ENCODE measurements around the gene TFAP2E. TPM values are rescaled to one million over a fixed set of nuclear protein-coding genes. Genes with fewer than 3 reads are reported as not detected.
A peak's percentile ranks its signal among the peaks of the same experiment; 100 is the strongest.

Gene TFAP2E
- total RNA-seq, 1 donor, result 0.18 TPM

DNA sequence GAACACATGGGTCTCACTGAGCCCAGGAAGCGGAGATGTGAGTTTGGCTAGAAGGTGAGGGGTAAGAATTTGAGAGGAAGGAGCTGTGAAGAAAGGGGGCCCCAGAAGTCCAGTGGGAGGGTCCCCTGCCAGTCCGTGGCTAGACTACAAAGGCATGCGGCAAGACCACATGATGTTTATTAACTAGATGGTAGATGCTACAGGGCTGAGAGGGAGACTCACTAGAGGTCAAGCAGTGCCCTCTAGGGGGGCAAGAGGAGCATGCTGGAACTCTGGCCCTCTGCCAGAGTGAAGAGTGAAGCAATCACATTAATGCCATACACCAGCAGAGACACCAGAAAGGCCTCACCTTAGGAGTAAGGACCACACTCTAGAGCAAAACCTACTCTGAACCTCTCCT is 28.1 kb upstream of the TFAP2E start:
- H3K4me3 ChIP-seq (ENCODE audit: low read depth, low read length), result no peak overlapping the region
- no peak for TF ChIP-seq CTCF (IDR thresholded peaks at IDR 0.05; ENCODE audit: insufficient read depth, low read length)
- DNase-seq (ENCODE audit: low read depth), result peak; percentile 47

DNA sequence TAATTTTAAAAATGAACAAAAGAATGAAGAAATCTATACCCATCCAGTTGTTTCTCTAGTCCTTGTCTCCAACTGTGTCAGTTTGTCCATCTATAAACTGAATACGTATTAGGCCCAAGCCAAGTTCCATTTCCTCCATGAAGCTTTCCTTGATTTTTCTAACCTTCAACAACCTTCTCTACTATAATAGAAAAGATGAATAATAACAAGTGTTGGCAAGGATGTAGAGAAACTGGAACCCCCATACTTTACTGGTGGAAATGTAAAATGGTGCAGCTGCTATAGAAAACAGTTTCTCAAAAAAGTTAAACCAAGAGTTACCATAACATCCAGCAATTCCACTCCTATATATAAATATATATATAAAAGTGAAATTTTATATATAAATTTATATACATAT is 26.5 kb upstream of the TFAP2E start:
- no peak overlapping the region for H3K4me3 ChIP-seq (ENCODE audit: low read depth, low read length)
- no peak for DNase-seq (ENCODE audit: low read depth)
- TF ChIP-seq CTCF (IDR thresholded peaks at IDR 0.05; ENCODE audit: insufficient read depth, low read length), result no peak

DNA sequence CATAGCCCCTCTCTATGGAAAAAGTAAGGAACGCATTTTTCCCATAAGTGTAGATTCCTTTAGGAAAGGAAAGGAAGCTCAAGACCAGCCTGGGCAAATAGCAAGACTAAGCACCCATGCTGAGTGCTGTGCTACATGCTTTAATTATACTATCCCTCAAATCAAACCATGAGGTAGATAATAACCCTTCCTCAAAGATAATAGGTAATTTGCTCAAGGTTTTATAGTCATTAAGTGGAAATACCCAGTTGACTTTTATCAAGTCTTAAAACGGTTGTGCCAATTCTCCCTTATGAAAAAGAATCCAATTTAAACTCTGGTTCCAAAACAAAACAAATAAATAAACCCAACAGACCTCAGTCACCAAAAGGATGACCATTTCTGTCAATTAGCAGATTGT is 19.3 kb upstream of the TFAP2E start:
- no peak for TF ChIP-seq CTCF (IDR thresholded peaks at IDR 0.05; ENCODE audit: insufficient read depth, low read length)
- DNase-seq (ENCODE audit: low read depth), result no peak
- no peak overlapping the region for H3K4me3 ChIP-seq (ENCODE audit: low read depth, low read length)

GRCh38 chr1:35554266-35555211 is 18.6 kb upstream of the TFAP2E start:
- peak; percentile 44 for DNase-seq (ENCODE audit: low read depth)
- H3K4me3 ChIP-seq (ENCODE audit: low read depth, low read length), result no peak overlapping the region
- no peak for TF ChIP-seq CTCF (IDR thresholded peaks at IDR 0.05; ENCODE audit: insufficient read depth, low read length)

GRCh38 chr1:35555212-35555584 is 17.9 kb upstream of the TFAP2E start:
- TF ChIP-seq CTCF (IDR thresholded peaks at IDR 0.05; ENCODE audit: insufficient read depth, low read length), result no peak
- DNase-seq (ENCODE audit: low read depth), result no peak
- peak overlapping the region; percentile 34 for H3K4me3 ChIP-seq (ENCODE audit: low read depth, low read length)

GRCh38 chr1:35555601-35556477 is 17.3 kb upstream of the TFAP2E start:
- peak; percentile 69 for DNase-seq (ENCODE audit: low read depth)
- TF ChIP-seq CTCF (IDR thresholded peaks at IDR 0.05; ENCODE audit: insufficient read depth, low read length), result no peak
- H3K4me3 ChIP-seq (ENCODE audit: low read depth, low read length), result peak overlapping the region; percentile 96

Measured in fibroblast of the aortic adventitia (primary cell).